ENCODE data around the gene GZMA. TPM values are rescaled to one million over a fixed set of nuclear protein-coding genes. Genes with fewer than 3 reads are reported as not detected.

The GZMA gene
- total and polyA plus RNA-seq, 2 donors (not counting 3 experiments of a cell fraction or from before 2014, with no cell fraction given), result not detected

GRCh38 chr5:55064523-55064922 is 37.9 kb upstream of the GZMA start:
- H3K4me1 ChIP-seq (ENCODE audit: control insufficient read depth, extremely low read depth, insufficient read depth, low read length), result peaks cover 15% of the 10 kb centered on the region
- no peaks in the 10 kb centered on the region for H3K9me3 ChIP-seq (replicated peaks; ENCODE audit: control insufficient read depth, insufficient read depth, low read length)
- intact Hi-C loops (cut with micrococcal nuclease), result no loop called here
- no peaks in the 10 kb centered on the region for H3K27me3 ChIP-seq (ENCODE audit: control insufficient read depth in 2 of 2, insufficient read depth in 2 of 2, low read length in 2 of 2)
- no peaks in the 10 kb centered on the region for H3K79me2 ChIP-seq (ENCODE audit: control insufficient read depth, insufficient read depth, low read length)
- FAIRE-seq, result no peak
- no peaks in the 10 kb centered on the region for H4K20me1 ChIP-seq (replicated peaks; ENCODE audit: control insufficient read depth, extremely low read depth, insufficient read depth, low read length)
- no peaks in the 10 kb centered on the region for H3K9me1 ChIP-seq (replicated peaks; ENCODE audit: control insufficient read depth, extremely low read depth, insufficient read depth, low read length)
- H3K36me3 ChIP-seq (ENCODE audit: control insufficient read depth in 2 of 2, extremely low read depth in 1 of 2, insufficient read depth in 2 of 2, low read length in 2 of 2), result no peaks in the 10 kb centered on the region
- DNase-seq (ENCODE audit: low read depth, low spot score), result no peak
- H3K4me3 ChIP-seq (replicated peaks in 1 of 3; ENCODE audit: insufficient read depth in 1 of 3, low read depth in 1 of 3, low read length in 3 of 3), result no peak overlapping the region
- TF ChIP-seq MYC (IDR thresholded peaks at IDR 0.05; ENCODE audit: low read depth, low read length), result no peak
- no peak for TF ChIP-seq POLR2A (IDR thresholded peaks at IDR 0.05; ENCODE audit: low read depth, low read length)
- TF ChIP-seq CTCF (IDR thresholded peaks at IDR 0.05; ENCODE audit: extremely low read depth in 1 of 2, insufficient read depth in 1 of 2, low read depth in 1 of 2, low read length in 2 of 2), result no peak
- TF ChIP-seq EZH2 (IDR thresholded peaks at IDR 0.05; ENCODE audit: borderline replicate concordance, low read depth, low read length, severe bottlenecking), result no peak
- TF ChIP-seq FOS (IDR thresholded peaks at IDR 0.05; ENCODE audit: borderline replicate concordance, insufficient read depth, low read length), result no peak
- no peak for TF ChIP-seq JUN (IDR thresholded peaks at IDR 0.05; ENCODE audit: borderline replicate concordance, insufficient read depth, insufficient read length, low read depth)
- no peak for TF ChIP-seq POLR2AphosphoS5 (IDR thresholded peaks at IDR 0.05; ENCODE audit: insufficient read depth, low read depth, low read length)
- TF ChIP-seq MAX (IDR thresholded peaks at IDR 0.05; ENCODE audit: insufficient read depth, insufficient read length), result no peak
- no peak for TF ChIP-seq GATA2 (IDR thresholded peaks at IDR 0.05; ENCODE audit: insufficient read depth, insufficient read length, low read depth, low read length)
- BruUV-seq (replicated peaks), result no TSS peak
- H2AFZ ChIP-seq (ENCODE audit: low read depth, low read length), result no peak overlapping the region
- H3K9ac ChIP-seq (replicated peaks; ENCODE audit: extremely low read depth, insufficient read depth, low read length), result no peak overlapping the region
- H3K27ac ChIP-seq (ENCODE audit: insufficient read depth, low read depth, low read length), result no peak overlapping the region
- dilution Hi-C loops (cut with MboI; ENCODE audit: extremely low pct_ligation_motif_present, low sequenced_read_pairs), result no loop called here
- POLR2A ChIA-PET, result no interaction called here
- no peak overlapping the region for H3K4me2 ChIP-seq (ENCODE audit: insufficient read depth, low read length)
- CTCF ChIA-PET, result no interaction called here
